Neural cell (in vitro differentiated cells): Measurements from ENCODE around the gene APC. TPM values are rescaled to one million over a fixed set of nuclear protein-coding genes. Genes with fewer than 3 reads are reported as not detected.

Source experiments
- H2AFZ ChIP-seq: fragments of 200-600, 300-800 bp; sonication (generic), shearing (Covaris generic); 2 replicates; pipeline ENCODE4 v1.6.0; 2014; ENCODE audit warnings: low read depth, mild to moderate bottlenecking, antibody characterized with exemption, low read length, moderate library complexity
- H3F3A ChIP-seq: fragments of 200-600 bp; shearing (Covaris generic); 2 replicates; pipeline ENCODE4 v1.6.1; 2016; ENCODE audit warnings: mild to moderate bottlenecking, moderate library complexity, mixed read lengths, antibody characterized with exemption, low read length; ENCODE audit not compliant: insufficient read depth, poor library complexity, severe bottlenecking
- H3K27ac ChIP-seq: fragments of 200-600, 300-800 bp; sonication (generic), shearing (Covaris generic); 2 replicates; pipeline ENCODE4 v1.5.1; 2014; ENCODE audit warnings: mild to moderate bottlenecking, low read length, moderate library complexity
- H3K27me3 ChIP-seq: fragments of 300-800, 200-600 bp; sonication (generic), shearing (Covaris generic); 2 replicates; pipeline ENCODE4 v1.6.0; 2014; ENCODE audit warnings: mild to moderate bottlenecking, low read depth, low read length, moderate library complexity; ENCODE audit not compliant: insufficient read depth
- H3K36me3 ChIP-seq: fragments of 300-800, 200-600 bp; sonication (generic), shearing (Covaris generic); 2 replicates; pipeline ENCODE4 v1.5.1; 2014; ENCODE audit warnings: mild to moderate bottlenecking, antibody characterized with exemption, low read length, moderate library complexity; ENCODE audit not compliant: insufficient read depth
- H3K4me2 ChIP-seq: fragments of 300-800, 200-600 bp; sonication (generic), shearing (Covaris generic); 2 replicates; pipeline ENCODE4 v1.6.0; 2014; ENCODE audit warnings: mild to moderate bottlenecking, low read length
- H3K4me3 ChIP-seq: fragments of 300-800, 200-600 bp; sonication (generic), shearing (Covaris generic); 2 replicates; pipeline ENCODE4 v1.5.1; 2014; ENCODE audit warnings: mild to moderate bottlenecking, low read length, moderate library complexity
- H3K79me2 ChIP-seq: fragments of 200-600 bp; shearing (Covaris generic); replicated peaks from 2 replicates; pipeline ENCODE4 v1.6.0; 2014; ENCODE audit warnings: mild to moderate bottlenecking, low read length, moderate library complexity; ENCODE audit not compliant: insufficient read depth
- H3K9ac ChIP-seq: fragments of 300-800, 200-600 bp; sonication (generic), shearing (Covaris generic); 2 replicates; pipeline ENCODE4 v1.6.1; 2016; ENCODE audit warnings: mild to moderate bottlenecking, low read length, mixed read lengths
- H3K9me2 ChIP-seq: fragments of 200-600 bp; shearing (Covaris generic); 2 replicates; pipeline ENCODE4 v1.6.1; 2016; ENCODE audit warnings: mild to moderate bottlenecking, low read length, mixed read lengths; ENCODE audit not compliant: insufficient read depth
- H3K9me3 ChIP-seq: fragments of 200-600, 300-800 bp; sonication (generic), shearing (Covaris generic); 2 replicates; pipeline ENCODE4 v1.6.1; 2016; ENCODE audit warnings: mild to moderate bottlenecking, mixed run types, low read length, moderate library complexity, mixed read lengths
- H4K20me1 ChIP-seq: fragments of 200-600 bp; shearing (Covaris generic); 2 replicates; pipeline ENCODE4 v1.6.1; 2016; ENCODE audit warnings: mild to moderate bottlenecking, mixed run types; ENCODE audit not compliant: insufficient read depth
- EP300 ChIP-seq: fragments of 450-650 bp; conservative IDR thresholded peaks from 2 replicates; pipeline ENCODE4 v1.6.1; 2014; ENCODE audit warnings: antibody characterized with exemption, mild to moderate bottlenecking, moderate library complexity; ENCODE audit not compliant: poor library complexity, severe bottlenecking
- EZH2 ChIP-seq: fragments of 200-600, 300-800 bp; shearing (Covaris generic), sonication (generic); IDR thresholded peaks from 2 replicates; pipeline ENCODE4 v1.6.1; 2014; ENCODE audit warnings: antibody characterized with exemption, low read length, borderline replicate concordance, mild to moderate bottlenecking; ENCODE audit not compliant: insufficient read depth, poor library complexity, severe bottlenecking
- MXI1 ChIP-seq: fragments of 450-650 bp; conservative IDR thresholded peaks from 2 replicates; pipeline ENCODE4 v1.6.1; 2014; ENCODE audit warnings: antibody characterized with exemption, mild to moderate bottlenecking; ENCODE audit not compliant: poor library complexity, severe bottlenecking
- POLR2AphosphoS5 ChIP-seq: IDR thresholded peaks from 2 replicates; pipeline ENCODE4 v1.6.1; 2012
- RAD21 ChIP-seq: fragments of 450-650 bp; conservative IDR thresholded peaks from 2 replicates; pipeline ENCODE4 v1.6.1; 2014; ENCODE audit warnings: antibody characterized with exemption, mild to moderate bottlenecking, moderate library complexity
- SMC3 ChIP-seq: fragments of 450-650 bp; conservative IDR thresholded peaks from 2 replicates; pipeline ENCODE4 v1.6.1; 2014; ENCODE audit warnings: antibody characterized with exemption, mild to moderate bottlenecking, moderate library complexity; ENCODE audit not compliant: poor library complexity
- TAF1 ChIP-seq: IDR thresholded peaks from 2 replicates; pipeline ENCODE4 v1.6.1; 2012; ENCODE audit warnings: low read depth
- polyA plus RNA-seq: library from polyadenylated mRNA; depleted of rRNA; stranded (reverse); fragments of >200 nt; gene quantifications from 2 replicates; pipeline ENCODE4 v1.2.3, GENCODE V29; 2014
- TF ChIP-seq, protein P1 (sequence below): fragments of 450-650 bp; IDR thresholded peaks from 2 replicates; pipeline ENCODE4 v1.5.1; 2014; ENCODE audit warnings: antibody characterized with exemption, mild to moderate bottlenecking, moderate library complexity; ENCODE audit not compliant: poor library complexity, severe bottlenecking
- TF ChIP-seq, protein P2 (sequence below): IDR thresholded peaks from 2 replicates; pipeline ENCODE4 v1.6.1; 2012; ENCODE audit warnings: borderline replicate concordance

APC gene
- polyA plus RNA-seq, 1 donor from 2014 or later, result 40.6 TPM

DNA sequence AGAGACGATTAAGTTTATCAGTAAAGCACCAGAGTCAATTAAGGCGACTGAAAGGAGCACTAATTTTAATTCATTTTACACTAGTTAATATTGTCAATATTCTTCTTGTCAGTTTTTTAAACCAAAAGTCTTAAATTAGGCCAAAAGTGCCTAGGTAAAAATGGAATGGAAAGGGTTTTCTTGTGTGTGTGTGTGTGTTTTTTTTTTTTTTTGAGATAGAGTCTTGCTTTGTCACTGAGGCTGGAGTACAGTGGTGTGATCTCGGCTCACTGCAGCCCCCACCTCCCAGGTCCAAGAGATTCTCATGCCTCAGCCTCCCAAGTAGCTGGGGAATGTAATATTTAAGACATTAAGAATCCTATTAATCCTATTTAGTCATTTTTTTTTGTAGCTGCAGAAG lies 3.1 kb upstream of the APC start:
- Histone ChIP-seq H3F3A (peaks cover 10% of the 10 kb centered on the region), H2AFZ (no peak overlapping the region), H3K27me3 (no peaks in the 10 kb centered on the region), H3K4me3 (no peak overlapping the region), H3K79me2 (peaks cover 61% of the 10 kb centered on the region), H3K4me2 (no peak overlapping the region), H4K20me1 (no peaks in the 10 kb centered on the region), H3K9me2 (no peaks in the 10 kb centered on the region), H3K9me3 (no peaks in the 10 kb centered on the region), H3K36me3 (no peaks in the 10 kb centered on the region), H3K9ac (no peak overlapping the region), H3K27ac (no peak overlapping the region)
- TF ChIP-seq TAF1 (no peak), SMC3 (no peak), MXI1 (no peak), POLR2AphosphoS5 (no peak), RAD21 (no peak), EP300 (no peak), EZH2 (no peak)
- TF ChIP-seq, protein P1, sequence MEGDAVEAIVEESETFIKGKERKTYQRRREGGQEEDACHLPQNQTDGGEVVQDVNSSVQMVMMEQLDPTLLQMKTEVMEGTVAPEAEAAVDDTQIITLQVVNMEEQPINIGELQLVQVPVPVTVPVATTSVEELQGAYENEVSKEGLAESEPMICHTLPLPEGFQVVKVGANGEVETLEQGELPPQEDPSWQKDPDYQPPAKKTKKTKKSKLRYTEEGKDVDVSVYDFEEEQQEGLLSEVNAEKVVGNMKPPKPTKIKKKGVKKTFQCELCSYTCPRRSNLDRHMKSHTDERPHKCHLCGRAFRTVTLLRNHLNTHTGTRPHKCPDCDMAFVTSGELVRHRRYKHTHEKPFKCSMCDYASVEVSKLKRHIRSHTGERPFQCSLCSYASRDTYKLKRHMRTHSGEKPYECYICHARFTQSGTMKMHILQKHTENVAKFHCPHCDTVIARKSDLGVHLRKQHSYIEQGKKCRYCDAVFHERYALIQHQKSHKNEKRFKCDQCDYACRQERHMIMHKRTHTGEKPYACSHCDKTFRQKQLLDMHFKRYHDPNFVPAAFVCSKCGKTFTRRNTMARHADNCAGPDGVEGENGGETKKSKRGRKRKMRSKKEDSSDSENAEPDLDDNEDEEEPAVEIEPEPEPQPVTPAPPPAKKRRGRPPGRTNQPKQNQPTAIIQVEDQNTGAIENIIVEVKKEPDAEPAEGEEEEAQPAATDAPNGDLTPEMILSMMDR, result no peak
- TF ChIP-seq, protein P2, sequence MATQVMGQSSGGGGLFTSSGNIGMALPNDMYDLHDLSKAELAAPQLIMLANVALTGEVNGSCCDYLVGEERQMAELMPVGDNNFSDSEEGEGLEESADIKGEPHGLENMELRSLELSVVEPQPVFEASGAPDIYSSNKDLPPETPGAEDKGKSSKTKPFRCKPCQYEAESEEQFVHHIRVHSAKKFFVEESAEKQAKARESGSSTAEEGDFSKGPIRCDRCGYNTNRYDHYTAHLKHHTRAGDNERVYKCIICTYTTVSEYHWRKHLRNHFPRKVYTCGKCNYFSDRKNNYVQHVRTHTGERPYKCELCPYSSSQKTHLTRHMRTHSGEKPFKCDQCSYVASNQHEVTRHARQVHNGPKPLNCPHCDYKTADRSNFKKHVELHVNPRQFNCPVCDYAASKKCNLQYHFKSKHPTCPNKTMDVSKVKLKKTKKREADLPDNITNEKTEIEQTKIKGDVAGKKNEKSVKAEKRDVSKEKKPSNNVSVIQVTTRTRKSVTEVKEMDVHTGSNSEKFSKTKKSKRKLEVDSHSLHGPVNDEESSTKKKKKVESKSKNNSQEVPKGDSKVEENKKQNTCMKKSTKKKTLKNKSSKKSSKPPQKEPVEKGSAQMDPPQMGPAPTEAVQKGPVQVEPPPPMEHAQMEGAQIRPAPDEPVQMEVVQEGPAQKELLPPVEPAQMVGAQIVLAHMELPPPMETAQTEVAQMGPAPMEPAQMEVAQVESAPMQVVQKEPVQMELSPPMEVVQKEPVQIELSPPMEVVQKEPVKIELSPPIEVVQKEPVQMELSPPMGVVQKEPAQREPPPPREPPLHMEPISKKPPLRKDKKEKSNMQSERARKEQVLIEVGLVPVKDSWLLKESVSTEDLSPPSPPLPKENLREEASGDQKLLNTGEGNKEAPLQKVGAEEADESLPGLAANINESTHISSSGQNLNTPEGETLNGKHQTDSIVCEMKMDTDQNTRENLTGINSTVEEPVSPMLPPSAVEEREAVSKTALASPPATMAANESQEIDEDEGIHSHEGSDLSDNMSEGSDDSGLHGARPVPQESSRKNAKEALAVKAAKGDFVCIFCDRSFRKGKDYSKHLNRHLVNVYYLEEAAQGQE, result no peak

DNA sequence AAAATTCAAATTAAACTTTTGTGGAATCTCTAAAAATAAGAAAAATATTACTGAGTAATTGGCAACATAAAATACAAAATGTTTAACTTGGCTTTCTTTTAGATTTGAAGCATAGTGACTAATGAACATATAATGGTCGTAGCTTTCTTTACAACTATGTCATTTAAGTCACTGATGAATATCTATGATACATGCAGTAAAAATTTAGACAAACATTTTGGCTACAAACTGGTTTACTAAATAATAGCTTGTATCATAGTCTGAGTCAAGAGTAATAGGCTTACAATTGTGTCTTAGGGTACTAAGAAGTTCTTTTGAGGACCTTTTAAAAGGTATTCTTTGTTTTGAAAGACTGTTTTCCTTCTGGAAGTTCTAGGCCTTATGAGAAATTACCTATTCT lies 2.0 kb upstream of the APC start:
- Histone ChIP-seq H3F3A (peaks cover 15% of the 10 kb centered on the region), H3K79me2 (peaks cover 70% of the 10 kb centered on the region), H3K9me3 (no peaks in the 10 kb centered on the region), H2AFZ (no peak overlapping the region), H3K27me3 (no peaks in the 10 kb centered on the region), H3K27ac (no peak overlapping the region), H3K9me2 (no peaks in the 10 kb centered on the region), H3K9ac (no peak overlapping the region), H3K4me3 (no peak overlapping the region), H4K20me1 (no peaks in the 10 kb centered on the region), H3K4me2 (no peak overlapping the region), H3K36me3 (no peaks in the 10 kb centered on the region)
- TF ChIP-seq POLR2AphosphoS5 (no peak), MXI1 (no peak), RAD21 (no peak), TAF1 (no peak), EZH2 (no peak), SMC3 (no peak), EP300 (no peak)
- TF ChIP-seq, protein P1, result no peak
- TF ChIP-seq, protein P2, result no peak
